Parathyroid adenoma (tissue), 2 donors: ENCODE measurements around the gene ARFGAP3.

Experiments
- H2AFZ ChIP-seq: fragments of 300-600 bp; sonication (generic); one replicate; pipeline ENCODE4 v1.7.0; 2017; ENCODE audit warnings: antibody characterized with exemption, mild to moderate bottlenecking
- H3K27ac ChIP-seq: fragments of 300-600 bp; sonication (generic); one replicate; pipeline ENCODE4 v1.7.0; 2017
- H3K27me3 ChIP-seq: fragments of 300-600 bp; sonication (generic); one replicate; pipeline ENCODE4 v1.7.0; 2017; ENCODE audit warnings: low read length; ENCODE audit not compliant: control insufficient read depth, insufficient read depth
- H3K36me3 ChIP-seq: fragments of 300-600 bp; sonication (generic); one replicate; pipeline ENCODE4 v1.7.0; 2017; ENCODE audit warnings: low read length; ENCODE audit not compliant: control insufficient read depth, insufficient read depth
- H3K4me1 ChIP-seq: fragments of 300-600 bp; sonication (generic); one replicate; pipeline ENCODE4 v1.7.0; 2017; ENCODE audit warnings: control low read depth
- H3K4me2 ChIP-seq: fragments of 300-600 bp; sonication (generic); one replicate; pipeline ENCODE4 v1.7.0; 2017; ENCODE audit warnings: low read length
- H3K4me3 ChIP-seq: fragments of 300-600 bp; sonication (generic); one replicate; pipeline ENCODE4 v1.7.0; 2017; ENCODE audit warnings: low read depth, low read length
- H3K79me2 ChIP-seq: fragments of 300-600 bp; sonication (generic); one replicate; pipeline ENCODE4 v1.7.0; 2017; ENCODE audit warnings: control low read depth
- H3K9ac ChIP-seq: fragments of 300-600 bp; sonication (generic); one replicate; pipeline ENCODE4 v1.7.0; 2017; ENCODE audit warnings: mild to moderate bottlenecking
- H3K9me3 ChIP-seq: fragments of 300-600 bp; sonication (generic); one replicate; pipeline ENCODE4 v1.7.0; 2017; ENCODE audit warnings: low read length; ENCODE audit not compliant: control insufficient read depth
- CTCF ChIP-seq: fragments of 300-600 bp; sonication (generic); IDR thresholded peaks from one replicate; pipeline ENCODE4 v1.7.0; 2017; ENCODE audit warnings: antibody characterized with exemption, mild to moderate bottlenecking
- donor health status: primary hyperparathyroidism.

The ARFGAP3 gene

DNA sequence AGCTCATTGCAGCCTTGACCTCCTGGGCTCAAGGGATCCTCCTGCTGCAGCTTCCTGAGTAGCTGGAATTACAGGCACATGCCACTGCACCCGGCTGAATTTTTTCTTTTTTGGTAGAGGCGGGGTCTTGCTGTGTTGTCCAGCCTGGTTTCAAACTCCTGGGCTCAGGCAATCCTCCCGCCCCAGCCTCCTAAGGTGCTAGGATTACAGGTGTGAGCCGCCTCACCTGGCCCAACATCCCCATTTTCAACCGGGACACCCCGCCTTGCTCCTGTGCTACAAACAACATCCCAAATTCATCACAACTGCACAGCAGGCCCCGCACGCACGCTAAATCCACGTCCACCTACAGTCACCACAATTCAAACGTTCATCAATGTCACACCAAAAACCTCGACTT is 61.0 kb downstream of the ARFGAP3 start:
- Histone ChIP-seq H3K4me2 (no peak overlapping the region), H3K4me1 (no peaks in the 10 kb centered on the region), H3K9ac (no peak overlapping the region), H3K27me3 (no peaks in the 10 kb centered on the region), H2AFZ (no peak overlapping the region), H3K4me3 (no peak overlapping the region), H3K27ac (no peak overlapping the region), H3K36me3 (no peaks in the 10 kb centered on the region), H3K79me2 (no peaks in the 10 kb centered on the region), H3K9me3 (no peaks in the 10 kb centered on the region)
- no peak for TF ChIP-seq CTCF

- no peaks in the 10 kb centered on the region for H3K27me3 ChIP-seq
- no peaks in the 10 kb centered on the region for H3K79me2 ChIP-seq
- no peak overlapping the region for H3K4me2 ChIP-seq
- H3K27ac ChIP-seq: no peak overlapping the region
- no peak overlapping the region for H3K9ac ChIP-seq
- no peaks in the 10 kb centered on the region for H3K9me3 ChIP-seq
- H2AFZ ChIP-seq: no peak overlapping the region
- H3K4me3 ChIP-seq: no peak overlapping the region
- no peak for TF ChIP-seq CTCF
- H3K36me3 ChIP-seq: no peaks in the 10 kb centered on the region
- no peaks in the 10 kb centered on the region for H3K4me1 ChIP-seq
Measured at GRCh38 chr22:42794551-42795510, 62.2 kb downstream of the ARFGAP3 start.

DNA sequence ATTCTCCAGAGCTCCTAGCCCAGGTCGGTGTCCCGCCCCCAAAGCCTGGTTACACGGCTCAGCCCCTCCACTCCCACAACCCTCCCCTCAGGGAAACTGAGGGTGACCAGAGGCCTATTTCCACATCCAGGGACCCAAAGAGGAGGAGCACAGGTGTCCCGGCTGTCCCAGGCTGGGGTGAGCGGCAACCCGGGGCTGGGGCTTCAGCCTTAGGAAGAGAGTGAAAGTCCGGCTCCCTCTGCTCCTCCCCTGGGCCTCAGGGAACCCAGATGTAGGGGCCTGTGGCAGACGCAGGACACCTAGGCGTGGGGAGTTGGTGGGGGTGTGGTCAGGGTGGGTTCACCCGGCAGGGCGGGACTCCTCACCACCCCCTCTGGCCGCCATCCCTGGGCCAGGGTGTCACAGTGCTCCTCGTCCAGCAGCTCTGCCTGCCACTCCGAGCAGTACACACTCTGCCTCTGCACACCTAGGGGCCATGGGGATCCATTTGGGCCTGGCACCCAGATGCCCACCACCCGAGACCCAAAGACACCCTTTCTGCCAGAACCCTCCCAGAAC is 63.1 kb downstream of the ARFGAP3 start:
- Histone ChIP-seq H3K4me2 (no peak overlapping the region), H3K27me3 (no peaks in the 10 kb centered on the region), H3K9me3 (no peaks in the 10 kb centered on the region), H3K36me3 (no peaks in the 10 kb centered on the region), H3K4me1 (no peaks in the 10 kb centered on the region), H3K9ac (no peak overlapping the region), H3K27ac (no peak overlapping the region), H3K79me2 (no peaks in the 10 kb centered on the region), H2AFZ (no peak overlapping the region), H3K4me3 (no peak overlapping the region)
- no peak for TF ChIP-seq CTCF

DNA sequence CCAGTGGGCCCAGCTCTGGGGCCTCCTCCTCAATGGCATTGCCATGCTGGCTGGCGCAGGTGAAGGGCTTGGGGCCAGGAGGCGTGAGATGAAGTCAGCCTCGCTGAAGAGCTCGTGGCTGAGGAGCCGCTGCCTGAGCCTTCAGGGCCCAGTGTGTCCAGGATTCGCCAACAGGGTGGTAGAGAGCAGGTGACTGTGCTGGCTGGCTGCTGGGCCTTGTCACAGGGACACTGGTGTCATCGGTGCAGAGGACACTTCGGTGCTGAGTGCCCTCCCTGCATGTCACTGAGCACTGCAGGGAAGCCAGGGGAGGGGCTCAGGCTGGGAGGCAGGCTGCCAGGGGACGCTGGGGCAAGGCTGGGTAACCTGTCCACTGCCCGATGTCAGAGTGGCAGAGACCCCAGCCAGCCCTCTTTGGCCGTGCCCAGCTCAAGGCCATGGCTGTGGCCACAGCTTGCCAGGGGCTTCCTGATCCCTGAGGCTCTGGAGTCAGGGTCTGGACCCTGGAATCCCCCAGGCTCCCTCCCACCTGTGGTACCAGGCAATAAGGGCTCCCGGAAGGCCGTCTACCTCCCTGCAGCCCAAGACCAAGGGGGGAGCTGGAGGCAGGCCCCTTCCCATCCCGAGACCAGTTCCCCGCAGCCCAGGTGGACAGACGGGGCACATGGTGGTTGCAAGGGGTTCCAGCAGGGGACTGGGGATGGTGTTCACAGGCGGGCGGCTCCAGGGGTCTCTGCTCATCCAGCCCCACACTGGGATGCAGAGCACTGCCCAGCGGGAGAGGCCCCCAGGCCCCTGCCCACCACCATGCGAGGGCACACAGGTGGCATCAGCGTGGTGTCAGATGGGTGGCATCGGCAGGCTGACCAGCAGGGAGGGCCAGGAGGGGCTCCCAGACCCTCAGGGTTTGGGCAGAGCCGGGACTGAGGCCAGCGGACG is 63.9 kb downstream of the ARFGAP3 start:
- Histone ChIP-seq H3K36me3 (no peaks in the 10 kb centered on the region), H3K4me3 (no peak overlapping the region), H3K4me2 (no peak overlapping the region), H3K27me3 (no peaks in the 10 kb centered on the region), H2AFZ (no peak overlapping the region), H3K27ac (no peak overlapping the region), H3K79me2 (no peaks in the 10 kb centered on the region), H3K4me1 (no peaks in the 10 kb centered on the region), H3K9me3 (no peaks in the 10 kb centered on the region), H3K9ac (no peak overlapping the region)
- TF ChIP-seq CTCF: no peak
